HG02610 (cell line): Measurements from ENCODE around the gene DYSF.

ENCODE experiments used
- ATAC-seq: cut with Tn5 transposase; IDR thresholded peaks from one replicate; pipeline ENCODE4 v1.9.1; 2021; ENCODE audit warnings: mild to moderate bottlenecking, moderate library complexity; ENCODE audit not compliant: unreplicated experiment

Gene DYSF

GRCh38 chr2:71455741-71456569 lies 2.6 kb downstream of the DYSF start:
- no peak for ATAC-seq

- no peak for ATAC-seq
These were observed 3.3 kb downstream of the DYSF start for GRCh38 chr2:71456617-71457016.

- ATAC-seq, result no peak
These were observed 4.0 kb downstream of the DYSF start for GRCh38 chr2:71457123-71457915.

GRCh38 chr2:71457923-71458322 lies 4.6 kb downstream of the DYSF start:
- ATAC-seq, result no peak

GRCh38 chr2:71458413-71459083 lies 5.2 kb downstream of the DYSF start:
- ATAC-seq, result no peak

- ATAC-seq, result no peak
These were observed 5.7 kb downstream of the DYSF start for GRCh38 chr2:71459084-71459431.

GRCh38 chr2:71460056-71460455 lies 6.7 kb downstream of the DYSF start:
- ATAC-seq, result no peak

GRCh38 chr2:71460595-71461303 lies 7.4 kb downstream of the DYSF start:
- ATAC-seq, result no peak

- ATAC-seq, result no peak
These were observed 7.9 kb downstream of the DYSF start for GRCh38 chr2:71461304-71461671.

GRCh38 chr2:71462056-71462605 lies 8.8 kb downstream of the DYSF start:
- no peak for ATAC-seq

- no peak for ATAC-seq
These were observed 9.4 kb downstream of the DYSF start for GRCh38 chr2:71462641-71463341.

- ATAC-seq, result no peak
These were observed 9.9 kb downstream of the DYSF start for GRCh38 chr2:71463342-71463654.

GRCh38 chr2:71464389-71464788 lies 11.0 kb downstream of the DYSF start:
- no peak for ATAC-seq

- no peak for ATAC-seq
These were observed 12.0 kb downstream of the DYSF start for GRCh38 chr2:71465356-71465755.

- ATAC-seq, result no peak
These were observed 12.6 kb downstream of the DYSF start for GRCh38 chr2:71465961-71466300.

- no peak for ATAC-seq
These were observed 13.2 kb downstream of the DYSF start for GRCh38 chr2:71466301-71467179.

- no peak for ATAC-seq
These were observed 13.9 kb downstream of the DYSF start for GRCh38 chr2:71467180-71467815.

- no peak for ATAC-seq
These were observed 15.1 kb downstream of the DYSF start for GRCh38 chr2:71468279-71469015.
